H7 (cell line): ENCODE data around the gene RDX. TPM values are rescaled to one million over a fixed set of nuclear protein-coding genes. Genes with fewer than 3 reads are reported as not detected.
"Not testable (repeated sequence)": the region's sequence is repeated elsewhere in the genome, so short reads cannot be mapped to it uniquely, and the experiment has no call there.

Experiments
- DNase-seq: peaks from one replicate; pipeline ENCODE4 v3.0.0; 2012
- H3K27me3 ChIP-seq: 2 replicates; pipeline ENCODE4 v1.6.0; 2011; ENCODE audit warnings: mild to moderate bottlenecking, low read length; ENCODE audit not compliant: control insufficient read depth, insufficient read depth
- H3K36me3 ChIP-seq: replicated peaks from 2 replicates; pipeline ENCODE4 v1.5.1; 2011; ENCODE audit warnings: low read length; ENCODE audit not compliant: control insufficient read depth, insufficient read depth
- H3K4me3 ChIP-seq: 2 replicates; pipeline ENCODE4 v1.5.1; 2011; ENCODE audit warnings: low read depth, mild to moderate bottlenecking, control low read depth, low read length, moderate library complexity; ENCODE audit not compliant: insufficient read depth
- total RNA-seq: library from RNA; depleted of rRNA; stranded (reverse); fragments of >200 nt; shearing (Covaris generic); gene quantifications from 2 replicates; pipeline ENCODE4 v1.2.3, GENCODE V29; 2014

Gene RDX
- total RNA-seq, 1 experiment from 2014 or later = 64.6 TPM

- Histone ChIP-seq H3K36me3 (no peaks in the 10 kb centered on the region), H3K4me3 (no peak overlapping the region), H3K27me3 (no peaks in the 10 kb centered on the region)
- DNase-seq = no peak
Measured at GRCh38 chr11:110217936-110218335, 78.5 kb downstream of the RDX start.

DNA sequence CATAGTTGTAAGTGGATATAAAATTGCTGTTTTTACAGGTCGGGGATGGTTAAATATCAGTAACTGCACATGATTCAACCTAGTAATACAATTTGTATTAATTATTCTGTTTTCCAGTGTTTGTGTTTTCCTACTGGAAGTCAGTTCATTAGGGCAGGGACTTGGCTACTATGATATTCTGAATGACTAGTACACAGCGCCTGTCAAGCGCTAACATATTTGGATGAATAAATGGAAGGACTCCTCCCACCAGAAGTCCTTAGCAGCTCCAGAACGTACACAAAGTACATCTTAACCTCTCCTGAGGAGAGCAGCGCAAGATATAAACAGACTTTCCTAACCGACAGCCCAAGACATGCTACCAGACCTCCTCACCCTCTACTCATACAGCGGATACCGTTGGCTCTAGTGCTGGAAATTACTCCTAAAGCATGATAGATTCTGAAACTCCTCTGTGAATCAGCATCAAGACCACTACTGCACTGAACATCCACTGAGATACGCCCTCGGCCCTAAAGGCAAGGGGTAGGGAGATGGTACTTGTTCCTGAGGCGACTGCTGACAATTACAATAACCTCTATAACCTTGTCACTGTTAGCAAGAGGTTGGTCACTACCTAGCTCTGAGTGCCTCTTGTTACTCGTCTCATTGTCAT is 79.1 kb downstream of the RDX start:
- H3K27me3 ChIP-seq = no peaks in the 10 kb centered on the region
- no peak overlapping the region for H3K4me3 ChIP-seq
- no peaks in the 10 kb centered on the region for H3K36me3 ChIP-seq
- DNase-seq = no peak

- peak overlapping the region; percentile 30 for H3K4me3 ChIP-seq
- not testable (repeated sequence) for DNase-seq, H3K36me3 ChIP-seq, H3K27me3 ChIP-seq
Measured at GRCh38 chr11:110209313-110209694, 87.1 kb downstream of the RDX start.

DNA sequence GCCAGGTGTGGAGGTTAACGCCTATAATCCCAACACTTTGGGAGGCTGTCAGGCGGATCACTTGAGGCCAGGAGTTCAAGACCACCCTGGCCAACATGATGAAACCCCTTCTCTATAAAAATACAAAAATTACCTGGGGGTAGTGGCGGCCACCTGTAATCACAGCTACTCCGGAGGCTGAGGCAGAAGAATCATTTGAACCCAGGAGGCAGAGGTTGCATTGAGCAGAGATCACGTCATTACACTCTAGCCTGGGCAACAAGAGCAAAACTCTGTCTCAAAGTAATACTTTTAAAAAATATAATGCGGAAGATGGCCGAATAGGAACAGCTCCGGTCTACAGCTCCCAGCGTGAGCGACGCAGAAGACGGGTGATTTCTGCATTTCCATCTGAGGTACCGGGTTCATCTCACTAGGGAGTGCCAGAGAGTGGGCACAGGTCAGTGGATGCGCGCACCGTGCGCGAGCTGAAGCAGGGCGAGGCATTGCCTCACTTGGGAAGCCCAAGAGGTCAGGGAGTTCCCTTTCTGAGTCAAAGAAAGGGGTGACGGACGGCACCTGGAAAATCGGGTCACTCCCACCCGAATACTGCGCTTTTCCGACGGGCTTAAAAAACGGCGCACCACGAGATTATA is 87.6 kb downstream of the RDX start:
- not testable (repeated sequence) for DNase-seq
- H3K4me3 ChIP-seq = peak overlapping the region; percentile 30

DNA sequence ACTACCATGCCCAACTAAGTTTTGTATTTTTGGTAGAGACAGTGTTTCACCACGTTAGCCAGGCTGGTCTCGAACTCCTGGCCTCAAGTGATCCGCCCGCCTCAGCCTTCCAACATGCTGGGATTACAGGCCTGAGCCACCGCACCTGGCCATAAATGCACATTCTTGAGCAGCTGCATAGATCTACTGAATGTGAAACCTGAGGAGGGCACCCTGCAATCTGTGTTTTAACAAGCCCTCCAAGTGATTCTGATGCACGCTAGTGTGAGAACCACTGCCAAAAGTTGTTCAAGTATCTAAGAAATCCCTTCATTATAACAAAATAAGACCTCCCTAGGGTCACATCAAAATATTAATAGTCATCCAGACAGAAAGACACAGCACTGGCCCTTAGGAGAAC is 89.3 kb downstream of the RDX start:
- Histone ChIP-seq H3K36me3 (no peaks in the 10 kb centered on the region), H3K4me3 (no peak overlapping the region), H3K27me3 (no peaks in the 10 kb centered on the region)
- no peak for DNase-seq

More for the DNA sequence above, 87.6 kb downstream of the RDX start:
- not testable (repeated sequence) for H3K27me3 ChIP-seq, H3K36me3 ChIP-seq

GRCh38 chr11:110200836-110201235 is 95.6 kb downstream of the RDX start:
- Histone ChIP-seq H3K4me3 (no peak overlapping the region), H3K36me3 (no peaks in the 10 kb centered on the region), H3K27me3 (no peaks in the 10 kb centered on the region)
- DNase-seq = no peak

DNA sequence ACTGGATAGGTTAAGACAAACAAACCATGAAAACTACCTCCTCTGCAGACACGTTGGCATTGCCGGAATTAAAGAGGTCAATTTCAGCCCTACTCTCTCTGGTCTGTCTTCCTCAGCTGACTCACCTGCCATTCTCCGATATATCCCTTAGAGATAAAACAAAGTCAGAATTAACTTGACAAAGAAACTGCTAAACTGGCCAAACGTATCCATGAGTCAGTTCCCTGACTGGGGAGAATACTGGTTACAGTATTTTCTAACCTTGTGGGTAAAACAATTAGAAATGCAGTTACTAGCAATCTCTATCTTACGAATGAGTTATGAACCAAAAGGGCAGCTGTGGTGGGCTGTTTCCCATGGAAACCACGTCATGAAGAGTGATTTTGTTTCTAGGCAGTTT is 96.2 kb downstream of the RDX start:
- no peak for DNase-seq
- no peak overlapping the region for H3K4me3 ChIP-seq
- no peaks in the 10 kb centered on the region for H3K36me3 ChIP-seq
- H3K27me3 ChIP-seq = no peaks in the 10 kb centered on the region

DNA sequence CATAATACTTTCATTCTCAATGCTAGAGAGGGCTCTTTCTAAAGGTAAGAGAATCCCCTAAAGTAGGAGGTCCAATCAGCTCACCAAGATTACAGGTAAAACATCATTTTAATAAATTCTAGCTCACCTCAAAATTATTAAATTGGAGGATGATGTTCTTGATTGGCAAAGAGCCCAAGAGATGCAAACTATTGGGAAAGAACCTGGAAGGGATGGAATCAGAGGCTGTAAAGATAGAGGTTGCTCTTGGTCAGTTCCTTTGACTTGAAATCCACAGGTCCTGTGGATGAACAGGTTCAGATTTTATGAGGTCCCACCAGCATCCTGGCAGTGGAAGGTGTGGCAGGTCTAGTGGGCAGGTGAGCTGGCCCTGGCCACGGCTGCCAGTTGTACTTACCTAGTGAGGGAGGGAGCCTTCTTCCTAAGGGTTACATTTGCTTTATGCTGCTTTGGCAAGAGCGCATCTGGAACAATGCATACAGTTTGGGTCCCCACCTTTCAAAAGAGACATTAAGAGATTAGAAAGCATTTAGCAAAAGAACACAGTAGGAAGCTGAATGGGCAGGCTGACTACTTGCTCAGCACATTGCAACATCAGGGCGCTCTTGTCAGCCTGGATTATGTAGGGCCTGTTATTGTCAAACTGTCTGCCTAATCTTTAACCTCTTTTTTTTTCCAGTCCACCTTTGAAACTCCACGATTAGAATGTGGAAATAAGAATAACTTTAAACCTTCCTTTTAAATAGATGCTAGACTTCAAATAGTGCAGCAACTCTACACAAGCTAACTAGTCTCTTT is 97.0 kb downstream of the RDX start:
- Histone ChIP-seq H3K36me3 (no peaks in the 10 kb centered on the region), H3K4me3 (no peak overlapping the region), H3K27me3 (no peaks in the 10 kb centered on the region)
- DNase-seq = no peak

- H3K27me3 ChIP-seq = no peaks in the 10 kb centered on the region
- no peaks in the 10 kb centered on the region for H3K36me3 ChIP-seq
- no peak for DNase-seq
- H3K4me3 ChIP-seq = no peak overlapping the region
Measured at GRCh38 chr11:110198031-110198729, 98.2 kb downstream of the RDX start.

DNA sequence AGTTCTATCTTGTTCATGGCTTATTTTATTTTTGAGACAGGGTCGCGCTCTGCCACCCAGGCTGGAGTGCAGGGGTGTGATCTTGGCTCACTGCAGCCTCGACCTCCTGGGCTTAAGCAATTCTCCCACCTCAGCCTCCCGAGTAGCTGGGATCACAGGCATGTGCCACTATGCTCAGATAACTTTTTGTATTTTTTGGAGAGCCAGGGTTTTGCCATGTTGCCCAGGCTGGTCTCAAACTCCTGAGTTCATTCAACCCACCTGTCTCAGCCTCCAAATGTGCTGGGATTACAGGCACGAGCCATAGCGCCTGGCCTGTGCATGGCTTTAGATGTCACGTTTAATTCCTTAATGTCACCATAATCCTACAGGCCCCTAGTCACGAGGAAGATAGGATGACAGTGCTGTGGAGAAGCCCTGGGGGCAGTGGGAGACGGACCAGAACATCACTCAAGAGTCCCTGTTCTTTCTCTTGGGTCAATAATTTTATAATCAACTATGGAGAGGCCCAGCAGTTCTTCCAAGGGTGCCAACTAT is 99.5 kb downstream of the RDX start:
- Histone ChIP-seq H3K36me3 (no peaks in the 10 kb centered on the region), H3K4me3 (no peak overlapping the region), H3K27me3 (no peaks in the 10 kb centered on the region)
- no peak for DNase-seq

DNA sequence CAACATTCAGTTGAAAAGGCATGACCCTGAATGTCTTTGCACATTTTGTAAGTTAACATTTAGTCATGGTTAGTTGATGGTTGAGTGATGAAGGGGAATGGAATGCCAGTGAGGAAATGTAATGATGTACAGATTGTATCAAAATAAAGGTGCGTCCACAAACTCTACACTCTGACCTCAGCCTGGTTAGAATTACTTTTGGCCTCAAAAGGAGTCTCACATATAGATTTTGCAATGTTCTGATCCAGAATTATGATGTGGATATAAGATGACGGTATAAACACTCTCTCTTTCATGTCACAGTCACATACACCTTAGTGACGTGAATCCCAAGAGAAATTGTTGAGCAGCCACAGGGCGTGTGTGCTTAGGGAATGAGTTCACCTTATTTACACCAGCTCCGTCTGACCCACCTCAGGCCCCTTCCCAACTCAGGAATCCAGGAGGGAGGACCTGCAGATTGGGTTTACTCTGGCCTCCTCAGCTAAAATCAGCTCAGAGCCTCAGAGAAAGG is 100.1 kb downstream of the RDX start:
- Histone ChIP-seq H3K36me3 (no peaks in the 10 kb centered on the region), H3K27me3 (no peaks in the 10 kb centered on the region), H3K4me3 (no peak overlapping the region)
- DNase-seq = no peak

DNA sequence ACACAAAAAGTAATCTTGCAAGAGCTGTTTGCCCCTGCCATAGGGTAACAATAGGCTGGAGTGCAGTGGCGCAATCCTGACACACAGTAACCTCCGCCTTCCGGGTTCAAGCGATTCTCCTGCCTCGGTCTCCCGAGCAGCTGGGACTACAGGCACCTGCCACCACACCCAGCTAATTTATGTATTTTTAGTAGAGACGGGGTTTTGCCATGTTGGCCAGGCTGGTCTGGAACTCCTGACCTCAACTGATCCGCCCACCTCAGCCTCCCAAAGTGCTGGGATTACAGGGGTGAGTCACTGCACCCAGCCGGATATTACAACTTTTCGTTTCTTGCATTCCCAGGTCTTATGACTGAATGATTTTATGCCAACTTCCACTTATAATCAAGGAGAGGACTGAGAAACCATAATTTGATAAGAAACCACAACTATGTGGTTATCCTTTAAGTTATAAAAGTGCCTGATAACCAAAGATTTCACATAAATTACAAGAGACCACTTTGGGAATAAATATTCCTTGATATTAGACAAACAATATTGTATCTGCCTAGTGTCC is 102.1 kb downstream of the RDX start:
- not testable (repeated sequence) for H3K36me3 ChIP-seq, H3K27me3 ChIP-seq, DNase-seq, H3K4me3 ChIP-seq

DNA sequence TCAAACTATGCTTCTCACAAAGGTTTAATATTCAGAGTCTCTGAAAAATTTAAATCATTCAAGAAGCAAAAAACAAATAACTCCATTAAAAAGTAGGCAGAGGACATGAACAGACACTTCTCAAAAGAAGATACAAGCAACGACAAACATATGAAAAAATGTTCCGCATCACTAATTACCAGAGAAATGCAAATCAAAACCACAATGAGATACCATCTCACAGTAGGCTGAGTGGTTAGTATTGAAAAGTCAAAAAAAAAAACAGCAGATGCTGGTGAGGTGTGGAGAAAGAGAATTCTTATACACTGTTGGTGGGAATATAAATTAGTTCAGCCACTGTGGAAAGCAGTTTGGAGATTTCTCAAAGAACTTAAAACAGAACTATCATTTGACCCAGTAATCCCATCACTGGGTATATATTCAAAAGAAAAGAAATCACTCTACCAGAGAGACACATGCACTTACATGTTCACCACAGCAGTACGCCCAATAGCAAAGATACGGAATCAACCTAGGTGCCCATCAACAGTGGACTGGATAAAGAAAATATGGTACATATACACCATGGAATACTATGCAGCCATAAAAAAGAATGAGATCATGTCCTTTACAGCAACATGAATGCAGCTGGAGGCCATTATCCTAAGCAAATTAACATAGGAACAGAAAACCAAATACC is 103.7 kb downstream of the RDX start:
- H3K4me3 ChIP-seq, DNase-seq, H3K27me3 ChIP-seq, H3K36me3 ChIP-seq: not testable (repeated sequence)

GRCh38 chr11:110190885-110191284 is 105.5 kb downstream of the RDX start:
- DNase-seq = no peak
- H3K36me3 ChIP-seq = no peaks in the 10 kb centered on the region
- no peaks in the 10 kb centered on the region for H3K27me3 ChIP-seq
- H3K4me3 ChIP-seq = no peak overlapping the region
